GM06990 (cell line): Measurements from ENCODE around the gene PLAAT2.

Experiments used
- DNase-seq: peaks from one replicate; pipeline ENCODE4 v3.0.0-alpha.2; 2011; ENCODE audit not compliant: insufficient read length; ENCODE audit errors: extremely low read depth
- H3K27me3 ChIP-seq: replicated peaks from 2 replicates; pipeline ENCODE4 v1.6.0; 2011; ENCODE audit warnings: low read length; ENCODE audit not compliant: control insufficient read depth, insufficient read depth
- H3K36me3 ChIP-seq: 2 replicates; pipeline ENCODE4 v1.5.1; 2011; ENCODE audit warnings: low read length; ENCODE audit not compliant: control insufficient read depth, insufficient read depth
- H3K4me3 ChIP-seq: replicated peaks from 2 replicates; pipeline ENCODE4 v1.5.1; 2011; ENCODE audit warnings: low read depth, mild to moderate bottlenecking, control low read depth, low read length
- CTCF ChIP-seq: IDR thresholded peaks from 2 replicates; pipeline ENCODE4 v1.5.1; 2011; ENCODE audit warnings: low read length, control low read depth, mild to moderate bottlenecking, inconsistent platforms; ENCODE audit not compliant: insufficient read depth, poor library complexity, severe bottlenecking

The PLAAT2 gene

GRCh38 chr11:63560506-63561180 is 2.5 kb downstream of the PLAAT2 start:
- no peak overlapping the region for H3K4me3 ChIP-seq
- DNase-seq = no peak
- H3K27me3 ChIP-seq = no peaks in the 10 kb centered on the region
- TF ChIP-seq CTCF = no peak
- no peaks in the 10 kb centered on the region for H3K36me3 ChIP-seq

GRCh38 chr11:63558459-63559157 is 4.6 kb downstream of the PLAAT2 start:
- Histone ChIP-seq H3K36me3 (no peaks in the 10 kb centered on the region), H3K27me3 (no peaks in the 10 kb centered on the region), H3K4me3 (no peak overlapping the region)
- TF ChIP-seq CTCF = no peak
- DNase-seq = no peak

- H3K27me3 ChIP-seq = no peaks in the 10 kb centered on the region
- no peak overlapping the region for H3K4me3 ChIP-seq
- no peaks in the 10 kb centered on the region for H3K36me3 ChIP-seq
- TF ChIP-seq CTCF = no peak
- no peak for DNase-seq
Observed at GRCh38 chr11:63557570-63557969, 5.6 kb downstream of the PLAAT2 start.

- Histone ChIP-seq H3K36me3 (no peaks in the 10 kb centered on the region), H3K27me3 (no peaks in the 10 kb centered on the region), H3K4me3 (no peak overlapping the region)
- TF ChIP-seq CTCF = no peak
- no peak for DNase-seq
Observed at GRCh38 chr11:63556404-63557013, 6.7 kb downstream of the PLAAT2 start.

GRCh38 chr11:63554877-63555223 is 8.3 kb downstream of the PLAAT2 start:
- no peak for TF ChIP-seq CTCF
- no peaks in the 10 kb centered on the region for H3K36me3 ChIP-seq
- no peak overlapping the region for H3K4me3 ChIP-seq
- no peaks in the 10 kb centered on the region for H3K27me3 ChIP-seq
- DNase-seq = no peak
